IMR-90 (cell line): ENCODE results near the gene COL19A1. TPM values are rescaled to one million over a fixed set of nuclear protein-coding genes. Genes with fewer than 3 reads are reported as not detected.
"Not testable (repeated sequence)": the region's sequence is repeated elsewhere in the genome, so short reads cannot be mapped to it uniquely, and the experiment has no call there.

ENCODE experiments used
- ATAC-seq: fragments of 200-7000 bp; cut with Tn5 transposase; 2 replicates; pipeline ENCODE4 v1.9.1; 2020; ENCODE audit warnings: low read depth, mild to moderate bottlenecking, moderate library complexity
- BruUV-seq: library from RNA; stranded (reverse); fragments of 400-500 nt; replicated peaks from 2 replicates; lab custom pipeline; 2021; lab: Mats Ljungman, UMichigan
- CTCF ChIA-PET: fragments of 300-600 bp; formaldehyde crosslinking; extraction: SDS; loops from one replicate; lab custom pipeline; 2021; ENCODE audit warnings: antibody characterized with exemption; lab: Yijun Ruan, JAX
- POLR2A ChIA-PET: fragments of 300-600 bp; sonication (Branson Sonifier 250); formaldehyde crosslinking; loops from one replicate; lab custom pipeline; 2022; ENCODE audit warnings: antibody characterized with exemption; ENCODE audit not compliant: unreplicated experiment; lab: Charles Lee
- DNase-seq: peaks from one replicate; pipeline ENCODE4 v3.0.0; 2013
- H2AFZ ChIP-seq: replicated peaks from 2 replicates; pipeline ENCODE3; 2013; ENCODE audit warnings: low read length, mild to moderate bottlenecking; ENCODE audit not compliant: poor library complexity
- H2AK5ac ChIP-seq: 2 replicates; pipeline ENCODE4 v1.6.1; 2013; ENCODE audit warnings: low read depth, low read length, inconsistent platforms
- H2AK9ac ChIP-seq: replicated peaks from 2 replicates; pipeline ENCODE3; 2013; ENCODE audit warnings: mild to moderate bottlenecking, low read depth, low read length, moderate library complexity; ENCODE audit not compliant: poor library complexity
- H2BK120ac ChIP-seq: 2 replicates; pipeline ENCODE4 v1.6.1; 2013; ENCODE audit warnings: low read depth, low read length, inconsistent platforms
- H2BK15ac ChIP-seq: 3 replicates; pipeline ENCODE4 v1.6.1; 2013; ENCODE audit warnings: low read depth, low read length, inconsistent platforms
- H2BK20ac ChIP-seq: 2 replicates; pipeline ENCODE4 v1.6.1; 2013; ENCODE audit warnings: low read depth, mild to moderate bottlenecking, inconsistent platforms, low read length, moderate library complexity
- H2BK5ac ChIP-seq: 2 replicates; pipeline ENCODE4 v1.6.1; 2013; ENCODE audit warnings: mild to moderate bottlenecking, low read depth, low read length, inconsistent platforms; ENCODE audit not compliant: poor library complexity, severe bottlenecking
- H3K14ac ChIP-seq: replicated peaks from 2 replicates; pipeline ENCODE4 v1.6.1; 2013; ENCODE audit warnings: low read depth, low read length, inconsistent platforms
- H3K18ac ChIP-seq: 2 replicates; pipeline ENCODE4 v1.6.1; 2013; ENCODE audit warnings: low read depth, low read length, control low read depth
- H3K23ac ChIP-seq: 2 replicates; pipeline ENCODE4 v1.6.1; 2013; ENCODE audit warnings: low read depth, low read length, inconsistent platforms
- H3K27ac ChIP-seq: 2 replicates; pipeline ENCODE4 v1.5.1; 2013; ENCODE audit warnings: mild to moderate bottlenecking, control low read depth, low read length; ENCODE audit not compliant: insufficient read depth
- H3K27me3 ChIP-seq: 2 replicates; pipeline ENCODE4 v1.6.1; 2013; ENCODE audit warnings: low read length; ENCODE audit not compliant: control insufficient read depth, insufficient read depth
- H3K36me3 ChIP-seq: 2 replicates; pipeline ENCODE4 v1.6.1; 2013; ENCODE audit warnings: low read length, mixed read lengths; ENCODE audit not compliant: control insufficient read depth, insufficient read depth
- H3K4ac ChIP-seq: 2 replicates; pipeline ENCODE4 v1.6.1; 2013; ENCODE audit warnings: low read depth, low read length, inconsistent platforms
- H3K4me1 ChIP-seq: 2 replicates; pipeline ENCODE4 v1.6.1; 2013; ENCODE audit warnings: low read length, mixed read lengths; ENCODE audit not compliant: control insufficient read depth, insufficient read depth
- H3K4me2 ChIP-seq: 2 replicates; pipeline ENCODE4 v1.6.1; 2013; ENCODE audit warnings: low read depth, mild to moderate bottlenecking, control low read depth, low read length, moderate library complexity
- H3K4me3 ChIP-seq: 2 replicates; pipeline ENCODE4 v1.5.1; 2013; ENCODE audit warnings: low read depth, mild to moderate bottlenecking, control low read depth, low read length, moderate library complexity; ENCODE audit not compliant: insufficient read depth
- H3K56ac ChIP-seq: 2 replicates; pipeline ENCODE4 v1.6.1; 2013; ENCODE audit warnings: low read length, inconsistent platforms; ENCODE audit not compliant: insufficient read depth; ENCODE audit errors: extremely low read depth
- H3K79me1 ChIP-seq, 2 experiments: 2 replicates each; pipeline ENCODE4 v1.6.1; 2013; ENCODE audit warnings: low read length in 2 of 2, inconsistent platforms in 1 of 2, low read depth in 1 of 2
- H3K9ac ChIP-seq: 2 replicates; pipeline ENCODE4 v1.6.1; 2013; ENCODE audit warnings: low read depth, low read length, control low read depth
- H3K9me1 ChIP-seq: 2 replicates; pipeline ENCODE4 v1.6.1; 2013; ENCODE audit warnings: low read length, inconsistent platforms; ENCODE audit not compliant: insufficient read depth
- H3K9me3 ChIP-seq: 2 replicates; pipeline ENCODE4 v1.6.1; 2013; ENCODE audit warnings: low read length; ENCODE audit not compliant: control insufficient read depth, insufficient read depth
- H4K20me1 ChIP-seq: 2 replicates; pipeline ENCODE4 v1.6.1; 2013; ENCODE audit warnings: low read length, inconsistent platforms; ENCODE audit not compliant: insufficient read depth
- H4K5ac ChIP-seq: 2 replicates; pipeline ENCODE4 v1.6.1; 2013; ENCODE audit warnings: mild to moderate bottlenecking, low read depth, low read length, control low read depth
- H4K8ac ChIP-seq, 2 experiments: 2 replicates each; pipeline ENCODE4 v1.6.1; 2013; ENCODE audit warnings: low read depth in 2 of 2, low read length in 2 of 2, control low read depth in 1 of 2, inconsistent platforms in 1 of 2
- H4K91ac ChIP-seq: 2 replicates; pipeline ENCODE4 v1.6.1; 2013; ENCODE audit warnings: low read depth, low read length, inconsistent platforms; ENCODE audit not compliant: insufficient read depth
- WGBS, 2 experiments: methylation state at CpG; one replicate each; pipeline versions ENCODE4 v1.1.5 to v1.1.7; 2013; ENCODE audit warnings: missing lambda C conversion rate in 2 of 2; ENCODE audit not compliant: insufficient read length in 1 of 2; ENCODE audit errors: extremely low coverage in 2 of 2; 5-methylcytosine and 5-hydroxymethylcytosine counted together
- dilution Hi-C: fragments of 300-500 bp; cut with HindIII; formaldehyde crosslinking; loops from one replicate; pipeline ENCODE4 v1.14.3; 2018; ENCODE audit warnings: low sequenced_read_pairs; ENCODE audit not compliant: unreplicated experiment
- in situ Hi-C: fragments of 300-500 bp; cut with MboI; formaldehyde crosslinking; loops from 3 replicates; pipeline ENCODE4 v1.14.3; 2019; ENCODE audit warnings: low sequenced_read_pairs, inconsistent platforms, mixed read lengths
- intact Hi-C: fragments of 100-400 bp; cut with micrococcal nuclease; formaldehyde crosslinking; loops from 2 replicates; pipeline ENCODE4 v1.10.0; 2022
- polyA plus RNA-seq, 3 experiments: library from polyadenylated mRNA; depleted of rRNA; stranded (reverse); fragments of >200 nt; gene quantifications; 2 replicates each; pipeline ENCODE4 v1.2.3, GENCODE V29; 2012; ENCODE audit warnings: low replicate concordance in 1 of 3
- total RNA-seq: library from RNA; depleted of rRNA; stranded (reverse); fragments of >200 nt; gene quantifications from 2 replicates; pipeline ENCODE4 v1.2.3, GENCODE V29; 2012

Gene COL19A1
- total and polyA plus RNA-seq, 2 of the 4 experiments (the other 2 are of a cell fraction), result under 0.01 TPM; not detected in 1

DNA sequence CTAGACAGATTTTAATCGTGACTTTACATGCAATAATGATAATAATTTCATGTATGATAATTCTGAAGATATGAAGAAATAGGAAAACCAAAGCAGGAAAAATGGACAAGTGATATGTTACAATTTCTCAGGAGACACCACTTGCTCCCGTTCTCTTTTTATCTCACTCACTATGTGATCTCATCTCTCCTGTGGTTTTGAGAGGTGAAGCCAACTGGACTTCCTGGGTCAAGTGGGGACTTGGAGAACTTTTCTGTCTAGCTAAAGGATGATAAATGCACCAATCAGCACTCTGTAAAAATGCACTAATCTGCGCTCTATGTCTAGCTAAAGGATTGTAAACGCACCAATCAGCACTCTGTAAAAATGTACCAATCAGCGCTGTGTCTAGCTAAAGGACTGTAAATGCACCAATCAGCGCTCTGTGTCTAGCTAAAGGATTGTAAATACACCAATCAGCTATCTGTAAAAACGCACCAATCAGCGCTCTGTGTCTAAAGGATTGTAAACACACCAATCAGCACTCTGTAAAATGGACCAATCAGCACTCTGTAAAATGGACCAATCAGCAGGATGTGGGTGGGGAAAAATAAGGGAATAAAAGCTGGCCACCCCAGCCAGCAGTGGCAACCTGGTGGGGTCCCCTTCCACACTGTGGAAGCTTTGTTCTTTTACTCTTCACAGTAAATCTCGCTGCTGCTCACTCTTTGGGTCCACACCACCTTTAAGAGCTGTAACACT, 23.0 kb downstream of the COL19A1 start:
- H3K56ac ChIP-seq, H2BK20ac ChIP-seq, H3K9me3 ChIP-seq, H3K79me1 ChIP-seq, H3K27ac ChIP-seq, H3K4me3 ChIP-seq, H4K91ac ChIP-seq, ATAC-seq, H2BK5ac ChIP-seq, in situ Hi-C loops, H3K14ac ChIP-seq, H3K9ac ChIP-seq, H2AK9ac ChIP-seq, intact Hi-C loops, H3K4me1 ChIP-seq, H3K18ac ChIP-seq, H2BK15ac ChIP-seq, dilution Hi-C loops, H4K5ac ChIP-seq, H3K23ac ChIP-seq, BruUV-seq, H2AK5ac ChIP-seq, H3K4me2 ChIP-seq, CTCF ChIA-PET, H3K9me1 ChIP-seq, H2BK120ac ChIP-seq, DNase-seq, H2AFZ ChIP-seq, H3K36me3 ChIP-seq, H3K4ac ChIP-seq, H3K27me3 ChIP-seq, H4K20me1 ChIP-seq, H4K8ac ChIP-seq, POLR2A ChIA-PET: not testable (repeated sequence)
- WGBS, 2 experiments, result 90% methylated on average over 3 of the region's 9 CpGs; no CpG with 5 or more reads in 1 of the 2 experiments

DNA sequence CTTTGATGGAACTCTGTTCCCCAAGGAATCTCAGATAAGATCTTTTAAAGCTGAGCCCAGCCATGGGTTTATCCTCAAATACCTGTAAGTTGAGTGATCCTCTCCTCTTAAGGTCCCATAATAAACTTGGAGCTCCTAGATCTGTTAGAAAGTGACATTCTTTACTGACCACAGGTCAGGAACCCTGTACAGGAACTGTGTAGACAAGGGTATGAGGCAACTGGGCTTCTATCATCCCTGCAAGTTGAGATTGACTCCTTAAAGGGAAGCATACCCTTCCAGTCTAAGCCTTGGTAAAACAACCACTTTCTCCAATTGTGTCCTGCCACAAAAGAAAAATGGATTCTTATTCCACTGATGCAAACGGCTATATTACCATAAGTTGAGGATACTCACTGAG, 26.2 kb downstream of the COL19A1 start:
- H3K9me1 ChIP-seq, H3K56ac ChIP-seq, H3K14ac ChIP-seq, in situ Hi-C loops, H3K9me3 ChIP-seq, ATAC-seq, H3K4me2 ChIP-seq, H4K8ac ChIP-seq, dilution Hi-C loops, POLR2A ChIA-PET, H3K27ac ChIP-seq, H2AK5ac ChIP-seq, DNase-seq, H4K5ac ChIP-seq, H3K27me3 ChIP-seq, H2BK5ac ChIP-seq, H3K4me3 ChIP-seq, BruUV-seq, H3K79me1 ChIP-seq, H2BK120ac ChIP-seq, H2AFZ ChIP-seq, H3K36me3 ChIP-seq, H3K4me1 ChIP-seq, H2AK9ac ChIP-seq, H3K23ac ChIP-seq, H4K91ac ChIP-seq, H3K18ac ChIP-seq, H3K4ac ChIP-seq, intact Hi-C loops, H4K20me1 ChIP-seq, H2BK15ac ChIP-seq, H2BK20ac ChIP-seq, H3K9ac ChIP-seq: not testable (repeated sequence)
- WGBS, 2 experiments, result no CpG with 5 or more reads among the region's 1 CpG
- CTCF ChIA-PET, result interaction anchor here (1.1 kb wide), 1 partner anchor 19 kb away, joined by 3 read pairs; no protein-coding TSS in a partner anchor
